Ovary (tissue), 9 donors: ENCODE measurements around the gene CCNC. TPM values are rescaled to one million over a fixed set of nuclear protein-coding genes. Genes with fewer than 3 reads are reported as not detected.

ENCODE experiments used
- DNase-seq, 5 donors: peaks; one replicate each; pipeline ENCODE4 v3.0.0-alpha.2; 2019 to 2020
- H3K27ac ChIP-seq, 2 donors: fragments of 200-600 bp; one replicate each; pipeline versions ENCODE4 v1.5.1 to v1.8.0; 2019 to 2022
- H3K27me3 ChIP-seq: fragments of 200-600 bp; one replicate; pipeline ENCODE4 v1.8.0; 2022
- H3K36me3 ChIP-seq: fragments of 200-600 bp; sonication (generic); one replicate; pipeline ENCODE4 v1.5.1; 2019
- H3K4me1 ChIP-seq: one replicate; pipeline ENCODE4 v1.8.1; 2013; ENCODE audit warnings: mild to moderate bottlenecking, moderate library complexity; ENCODE audit not compliant: insufficient read depth
- H3K4me3 ChIP-seq: fragments of 200-600 bp; sonication (generic); one replicate; pipeline ENCODE4 v1.5.1; 2017
- H3K9me3 ChIP-seq, 2 donors: fragments of 200-600 bp in 1 of 2; sonication (generic) in 1 of 2; one replicate each; pipeline versions ENCODE4 v1.5.1 to v1.8.1; 2013 to 2019; ENCODE audit warnings: mild to moderate bottlenecking in 1 of 2, moderate library complexity in 1 of 2
- CTCF ChIP-seq, 3 donors: fragments of 450-650 bp in 2 of 3; fragments of 200-600 bp in 1 of 3; IDR thresholded peaks; one replicate each; pipeline versions ENCODE4 v1.5.1 to v1.8.0; 2016 to 2022; ENCODE audit warnings: antibody characterized with exemption in 3 of 3, mild to moderate bottlenecking in 1 of 3
- EP300 ChIP-seq: sonication (generic); formaldehyde crosslinking; IDR thresholded peaks from one replicate; pipeline ENCODE4 v1.6.1; 2017; ENCODE audit warnings: antibody characterized with exemption
- POLR2A ChIP-seq: fragments of 450-650 bp; IDR thresholded peaks from one replicate; pipeline ENCODE4 v1.6.1; 2017; ENCODE audit warnings: antibody characterized with exemption, mild to moderate bottlenecking, moderate library complexity
- WGBS, 3 donors: extraction: QIAGEN DNeasy Blood & Tissue Kit in 1 of 3; methylation state at CpG; one replicate each; pipeline versions ENCODE4 v1.1.5 to v1.1.7; 2013 to 2017; 5-methylcytosine and 5-hydroxymethylcytosine counted together
- intact Hi-C, 4 donors: fragments of 100-400 bp; cut with DNase I; formaldehyde crosslinking; loops; one replicate each; pipeline versions ENCODE4 v1.11.0 to v1.15.1; 2022 to 2023
- polyA plus RNA-seq, 2 donors: library from polyadenylated mRNA; stranded (reverse); fragments of 200-250 nt in 1 of 2; fragments of 350-450 nt in 1 of 2; fragmentation: Illumina TruSeq in 1 of 2; extraction: RNeasy Lipid Tissue Mini Kit (QIAGEN cat#74804) in 1 of 2; gene quantifications; one replicate each; pipeline ENCODE4 v1.2.3, GENCODE V29; 2013 to 2014
- total RNA-seq, 7 donors: library from RNA; depleted of rRNA in 2 of 7; stranded (reverse); fragments of >200 nt in 2 of 7; fragmentation: NEBNext Ultra II Directional in 3 of 7; extraction: Animal tissue kit (Norgen Biotek cat#: 25700) in 3 of 7; gene quantifications; one replicate each; pipeline versions ENCODE4 v1.1.0 to v1.2.4, GENCODE V29; 2016 to 2023
- donor health status: DM: no; HTN: no; CAD: no; lungs with moderate emphysema.
- donor health status: DM: no; HTN: no; CAD: no.
- donor health status: Bipolar disorder and iron deficiency.
- donor health status: DM: yes; HTN: yes; CAD: no.
- donor health status: DM: no; HTN: no; CAD: no.
- donor health status: DM: yes; HTN: yes; CAD: no.

Gene CCNC
- total and polyA plus RNA-seq, 9 donors = 19.4 to 42.4 (median 28.9) TPM

GRCh38 chr6:99613409-99613704 lies 44.9 kb upstream of the CCNC start:
- H3K4me1 ChIP-seq = peaks cover 13% of the 10 kb centered on the region
- TF ChIP-seq POLR2A (no peak), CTCF (IDR thresholded peaks at IDR 0.05) (no peak), EP300 (no peak)
- no peaks in the 10 kb centered on the region for H3K9me3 ChIP-seq
- H3K27ac ChIP-seq = no peak overlapping the region
- no peaks in the 10 kb centered on the region for H3K27me3 ChIP-seq
- H3K4me3 ChIP-seq = peak overlapping the region; percentile 34
- DNase-seq = peak in 2 of 5 donors; percentile 31 to 63
- H3K36me3 ChIP-seq = no peaks in the 10 kb centered on the region
- 0 to 1% (median 0%) methylated on average over 3 to 37 of the region's 37 CpGs for WGBS, 3 donors
- intact Hi-C loops = no loop called here

- Histone ChIP-seq H3K36me3 (no peaks in the 10 kb centered on the region), H3K27ac (no peak overlapping the region), H3K4me1 (peaks cover 13% of the 10 kb centered on the region), H3K9me3 (no peaks in the 10 kb centered on the region), H3K27me3 (no peaks in the 10 kb centered on the region), H3K4me3 (peak overlapping the region; percentile 34)
- 9 to 11% (median 9%) methylated on average over 46 to 56 of the region's 56 CpGs for WGBS, 3 donors
- intact Hi-C loops = no loop called here
- TF ChIP-seq POLR2A = no peak
- TF ChIP-seq CTCF (IDR thresholded peaks at IDR 0.05) = no peak
- TF ChIP-seq EP300 = no peak
- DNase-seq = no peak
Measured at GRCh38 chr6:99612551-99613408, 44.3 kb upstream of the CCNC start.

DNA sequence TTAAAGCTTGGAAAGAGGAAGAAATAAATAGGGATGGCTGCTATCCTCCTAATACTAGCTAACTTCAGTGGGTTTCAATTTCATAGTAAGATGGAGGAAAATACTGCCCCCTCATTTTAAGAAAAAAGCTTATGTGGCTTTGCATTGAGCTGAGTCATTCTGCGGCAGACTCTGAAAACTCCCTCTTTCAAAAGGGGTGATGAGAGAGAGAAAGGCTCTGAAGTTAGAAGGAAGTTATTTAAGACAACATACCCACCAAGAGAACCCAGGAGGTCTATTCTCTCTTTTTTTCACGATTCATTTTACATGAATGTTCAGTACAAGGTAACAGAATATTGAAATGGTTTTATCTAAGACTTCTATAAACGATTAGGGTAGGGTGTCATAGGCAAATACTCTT lies 42.7 kb upstream of the CCNC start:
- no peak for DNase-seq
- H3K27me3 ChIP-seq = no peaks in the 10 kb centered on the region
- no peak overlapping the region for H3K4me3 ChIP-seq
- H3K36me3 ChIP-seq = no peaks in the 10 kb centered on the region
- peaks cover 13% of the 10 kb centered on the region for H3K4me1 ChIP-seq
- H3K9me3 ChIP-seq = no peaks in the 10 kb centered on the region
- intact Hi-C loops = no loop called here
- no peak overlapping the region for H3K27ac ChIP-seq
- no peak for TF ChIP-seq CTCF (IDR thresholded peaks at IDR 0.05)
- no peak for TF ChIP-seq EP300
- no peak for TF ChIP-seq POLR2A
- WGBS, 3 donors = 2 to 8% (median 4%) methylated on average over 3 of the region's 3 CpGs

GRCh38 chr6:99609905-99610489 lies 41.5 kb upstream of the CCNC start:
- intact Hi-C loops = no loop called here

More at GRCh38 chr6:99609905-99610489, 41.5 kb upstream of the CCNC start:
- Histone ChIP-seq H3K9me3 (no peaks in the 10 kb centered on the region), H3K4me3 (no peak overlapping the region), H3K27me3 (no peaks in the 10 kb centered on the region), H3K27ac (no peak overlapping the region), H3K36me3 (no peaks in the 10 kb centered on the region), H3K4me1 (peaks cover 13% of the 10 kb centered on the region)
- no peak for TF ChIP-seq CTCF (IDR thresholded peaks at IDR 0.05)
- TF ChIP-seq EP300 = no peak
- TF ChIP-seq POLR2A = no peak
- no peak for DNase-seq
- WGBS, 3 donors = 9 to 14% (median 12%) methylated on average over 2 of the region's 2 CpGs
